ENCODE measurements around the gene PARD3.

PARD3 gene

GRCh38 chr10:34540492-34540891 lies 274.6 kb downstream of the PARD3 start:
- no peak for DNase-seq (ENCODE audit: low read depth in 2 of 2)

GRCh38 chr10:34539533-34540315 lies 275.4 kb downstream of the PARD3 start:
- DNase-seq (ENCODE audit: low read depth in 2 of 2): no peak

- DNase-seq (ENCODE audit: low read depth in 2 of 2): no peak
Measured at GRCh38 chr10:34538281-34538829, 276.7 kb downstream of the PARD3 start.

GRCh38 chr10:34537629-34538231 lies 277.4 kb downstream of the PARD3 start:
- DNase-seq (ENCODE audit: low read depth in 2 of 2): no peak

GRCh38 chr10:34535872-34536271 lies 279.2 kb downstream of the PARD3 start:
- DNase-seq (ENCODE audit: low read depth in 2 of 2): no peak

GRCh38 chr10:34530778-34531177 lies 284.3 kb downstream of the PARD3 start:
- no peak for DNase-seq (ENCODE audit: low read depth in 2 of 2)

GRCh38 chr10:34528320-34528719 lies 286.8 kb downstream of the PARD3 start:
- no peak for DNase-seq (ENCODE audit: low read depth in 2 of 2)

GRCh38 chr10:34526758-34527730 lies 288.1 kb downstream of the PARD3 start:
- DNase-seq (ENCODE audit: low read depth in 2 of 2): no peak

- DNase-seq (ENCODE audit: low read depth in 2 of 2): no peak
Measured at GRCh38 chr10:34526186-34526585, 288.9 kb downstream of the PARD3 start.

GRCh38 chr10:34524369-34525091 lies 290.6 kb downstream of the PARD3 start:
- no peak for DNase-seq (ENCODE audit: low read depth in 2 of 2)

- DNase-seq (ENCODE audit: low read depth in 2 of 2): no peak
Measured at GRCh38 chr10:34523017-34523767, 291.9 kb downstream of the PARD3 start.

GRCh38 chr10:34522546-34522945 lies 292.6 kb downstream of the PARD3 start:
- no peak for DNase-seq (ENCODE audit: low read depth in 2 of 2)

- DNase-seq (ENCODE audit: low read depth in 2 of 2): no peak
Measured at GRCh38 chr10:34520510-34520909, 294.6 kb downstream of the PARD3 start.

- DNase-seq (ENCODE audit: low read depth in 2 of 2): no peak
Measured at GRCh38 chr10:34520084-34520483, 295.0 kb downstream of the PARD3 start.

- no peak for DNase-seq (ENCODE audit: low read depth in 2 of 2)
Measured at GRCh38 chr10:34514290-34514689, 300.8 kb downstream of the PARD3 start.

GRCh38 chr10:34513636-34514035 lies 301.5 kb downstream of the PARD3 start:
- no peak for DNase-seq (ENCODE audit: low read depth in 2 of 2)

GRCh38 chr10:34507217-34507616 lies 307.9 kb downstream of the PARD3 start:
- no peak for DNase-seq (ENCODE audit: low read depth in 2 of 2)

GRCh38 chr10:34506786-34507185 lies 308.3 kb downstream of the PARD3 start:
- DNase-seq (ENCODE audit: low read depth in 2 of 2): no peak

GRCh38 chr10:34505338-34505737 lies 309.8 kb downstream of the PARD3 start:
- DNase-seq (ENCODE audit: low read depth in 2 of 2): no peak

GRCh38 chr10:34504534-34504933 lies 310.6 kb downstream of the PARD3 start:
- no peak for DNase-seq (ENCODE audit: low read depth in 2 of 2)

GRCh38 chr10:34503704-34504103 lies 311.4 kb downstream of the PARD3 start:
- DNase-seq (ENCODE audit: low read depth in 2 of 2): no peak
